Effector CD4-positive, alpha-beta T cell (primary cell): ENCODE data around the gene ANKLE1.
A peak's percentile ranks its signal among the peaks of the same experiment; 100 is the strongest.

ENCODE experiments used
- DNase-seq: peaks from one replicate; pipeline ENCODE4 v3.0.0-alpha.2; 2020

ANKLE1 gene

DNA sequence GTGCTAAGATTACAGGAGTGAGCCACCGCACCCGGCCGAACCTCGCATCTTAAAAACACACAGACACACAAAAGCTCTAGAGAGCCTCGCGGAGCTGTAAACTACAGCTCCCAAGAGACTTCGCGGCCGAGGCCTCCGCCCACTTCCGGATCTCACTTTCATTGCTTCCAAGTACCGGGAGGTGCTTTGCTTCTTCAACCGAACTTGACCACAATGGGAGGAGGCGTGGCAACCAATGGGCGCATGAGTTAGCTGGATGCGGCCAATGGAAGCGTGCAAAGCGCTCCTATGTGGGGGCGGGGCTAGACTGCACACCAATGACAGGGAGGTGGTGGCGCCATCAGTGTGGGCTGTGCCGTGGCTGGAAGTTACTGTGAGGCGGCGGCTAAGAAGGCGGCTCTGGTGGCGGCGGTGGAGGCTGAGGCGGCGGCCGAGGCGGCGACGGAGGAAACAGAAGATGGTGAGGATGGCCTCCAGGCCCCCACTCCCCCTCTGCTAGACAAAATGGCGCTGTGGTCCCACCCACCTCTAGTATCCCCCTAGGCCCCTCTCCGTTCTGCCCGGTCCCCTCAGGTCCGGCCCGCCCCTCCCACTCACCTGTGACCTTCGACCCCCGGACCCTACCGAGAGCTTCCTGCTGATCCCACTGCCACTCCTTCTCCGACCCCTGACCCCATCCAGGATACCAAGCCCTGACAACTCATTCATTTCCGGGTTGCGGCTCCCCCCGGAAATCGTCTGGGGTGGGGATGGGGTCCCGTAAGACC is 27.7 kb downstream of the ANKLE1 start, which contains the start of gene DDA1:
Gene DDA1 (plus strand): TSS at position 366 of the 767 bp plus-strand sequence. CDS start 92 bp downstream, at position 458.
- peak; percentile 99 for DNase-seq

DNA sequence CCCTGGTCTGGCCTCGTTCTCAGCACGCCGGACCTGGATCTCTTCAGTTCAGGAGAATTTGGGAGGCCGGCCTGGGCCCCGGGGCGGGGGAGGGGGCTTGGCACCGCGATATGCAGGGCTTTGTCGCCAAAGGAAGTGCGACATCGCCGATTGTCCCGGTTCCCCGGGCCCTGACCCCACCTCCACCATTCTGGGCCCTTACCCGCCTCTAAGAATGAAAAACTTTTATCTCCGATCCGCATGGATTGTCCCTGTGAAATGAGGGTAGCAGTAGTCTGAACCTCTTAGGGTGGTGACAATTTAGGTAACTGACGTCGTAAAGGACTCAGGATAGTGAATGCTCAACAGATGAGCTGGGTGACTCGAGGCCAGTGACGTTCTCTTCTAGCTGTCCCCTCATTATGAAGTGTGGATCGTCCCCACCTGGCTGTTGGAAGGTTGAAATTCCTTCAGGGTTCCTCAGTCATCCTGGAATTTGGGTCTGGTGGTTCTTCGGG is 28.3 kb downstream of the ANKLE1 start:
- DNase-seq, result no peak

GRCh38 chr19:17311455-17312188 is 29.9 kb downstream of the ANKLE1 start:
- no peak for DNase-seq

GRCh38 chr19:17312189-17313113 is 30.8 kb downstream of the ANKLE1 start:
- no peak for DNase-seq

GRCh38 chr19:17314007-17314593 is 32.4 kb downstream of the ANKLE1 start:
- DNase-seq, result no peak

GRCh38 chr19:17318966-17319365 is 37.3 kb downstream of the ANKLE1 start:
- no peak for DNase-seq

GRCh38 chr19:17319473-17320238 is 38.0 kb downstream of the ANKLE1 start:
- DNase-seq, result no peak

GRCh38 chr19:17320435-17320834 is 38.7 kb downstream of the ANKLE1 start:
- DNase-seq, result no peak

- DNase-seq, result no peak
Measured at GRCh38 chr19:17321655-17322489, 40.2 kb downstream of the ANKLE1 start.

GRCh38 chr19:17322854-17323253 is 41.2 kb downstream of the ANKLE1 start:
- DNase-seq, result no peak

GRCh38 chr19:17323300-17323963 is 41.7 kb downstream of the ANKLE1 start:
- no peak for DNase-seq

DNA sequence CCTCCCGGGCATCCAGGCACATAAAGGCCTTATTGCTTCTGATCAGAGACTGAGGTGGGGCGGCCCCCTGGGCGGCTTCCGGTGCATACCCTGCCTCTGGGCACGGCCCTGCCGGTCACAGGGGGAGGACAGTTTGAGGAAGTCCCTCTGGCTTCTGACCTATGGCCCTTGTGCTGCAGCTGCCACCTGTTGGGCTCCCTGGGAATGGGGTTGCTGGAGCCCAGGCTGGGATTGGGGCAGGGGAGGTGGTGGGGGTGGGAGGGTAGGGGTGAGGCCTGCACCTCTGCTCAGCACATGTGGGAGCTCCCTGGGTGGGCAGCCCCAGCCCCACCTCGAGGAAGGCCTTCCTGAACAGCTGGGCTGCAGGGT is 42.2 kb downstream of the ANKLE1 start:
- no peak for DNase-seq

GRCh38 chr19:17324357-17325114 is 42.8 kb downstream of the ANKLE1 start:
- DNase-seq, result no peak

GRCh38 chr19:17325133-17325532 is 43.4 kb downstream of the ANKLE1 start:
- no peak for DNase-seq

- DNase-seq, result no peak
Measured at GRCh38 chr19:17325881-17326594, 44.3 kb downstream of the ANKLE1 start.

GRCh38 chr19:17326595-17326966 is 44.9 kb downstream of the ANKLE1 start:
- no peak for DNase-seq

DNA sequence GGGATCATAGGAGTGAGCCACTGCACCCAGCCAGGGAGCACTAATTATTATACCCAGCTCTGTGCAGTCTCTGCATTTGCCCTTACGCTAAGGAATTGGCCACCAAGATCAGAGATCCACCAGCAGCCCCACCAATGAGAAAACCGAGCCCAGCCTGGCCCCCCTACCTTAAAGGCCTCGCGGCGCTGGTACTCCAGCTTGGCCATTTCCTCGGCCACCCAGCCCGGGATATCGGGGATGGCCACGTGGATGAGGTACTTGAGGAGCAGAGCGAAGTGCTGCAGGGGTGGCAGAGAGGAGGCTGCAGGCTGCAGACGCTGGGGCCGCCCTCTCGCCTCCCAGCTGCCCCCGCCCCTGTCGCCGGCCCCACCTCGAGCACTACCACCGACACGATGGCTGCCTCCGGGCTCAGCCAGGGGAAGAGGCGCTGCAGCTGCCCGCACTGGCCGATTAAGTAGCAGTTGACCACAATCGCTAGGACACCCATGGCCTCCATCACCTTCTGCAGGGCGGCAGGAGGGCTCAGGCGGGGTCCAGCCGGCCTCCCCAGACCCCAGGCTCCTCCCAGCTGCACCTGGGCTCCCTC is 45.5 kb downstream of the ANKLE1 start:
- DNase-seq, result no peak
